Measurements from ENCODE around the gene FCN2. TPM values are rescaled to one million over a fixed set of nuclear protein-coding genes. Genes with fewer than 3 reads are reported as not detected.

FCN2 gene
- polyA plus RNA-seq, 1 donor (not counting 4 experiments of a cell fraction or from before 2014, with no cell fraction given) = not detected

GRCh38 chr9:134922932-134923240, 42.3 kb downstream of the FCN2 start:
- no peaks in the 10 kb centered on the region for H3K27me3 ChIP-seq (ENCODE audit: control insufficient read depth, extremely low read depth, insufficient read depth, low read length)
- no peak overlapping the region for H3K4me2 ChIP-seq (ENCODE audit: control insufficient read depth, extremely low read depth, insufficient read depth, low read depth, low read length)
- TF ChIP-seq EZH2 (IDR thresholded peaks at IDR 0.05; ENCODE audit: low read length) (no peak), CTCF (optimal IDR thresholded peaks at IDR 0.05 in 1 of 3, IDR thresholded peaks at IDR 0.05 in 1 of 3, conservative IDR thresholded peaks at IDR 0.05 in 1 of 3; ENCODE audit: extremely low read depth in 1 of 3, insufficient read depth in 2 of 3, low read length in 3 of 3) (no peak)
- dilution Hi-C loops (cut with MboI; ENCODE audit: extremely low pct_ligation_motif_present, low sequenced_read_pairs) = no loop called here
- DNase-seq (ENCODE audit: low read depth, low spot score) = no peak
- no peak overlapping the region for H3K27ac ChIP-seq (ENCODE audit: control insufficient read depth, insufficient read depth, low read length)
- no peak overlapping the region for H3K4me3 ChIP-seq (ENCODE audit: control insufficient read depth in 2 of 3, extremely low read depth in 1 of 3, insufficient read depth in 2 of 3, low read depth in 1 of 3, low read length in 3 of 3)
- H3K79me2 ChIP-seq (ENCODE audit: control insufficient read depth, insufficient read depth, low read length) = no peaks in the 10 kb centered on the region
- no peaks in the 10 kb centered on the region for H3K36me3 ChIP-seq (ENCODE audit: control insufficient read depth in 2 of 2, extremely low read depth in 1 of 2, insufficient read depth in 2 of 2, low read length in 2 of 2)
- H3K9me1 ChIP-seq (ENCODE audit: control insufficient read depth, extremely low read depth, insufficient read depth, low read length) = no peaks in the 10 kb centered on the region
- peaks cover 2% of the 10 kb centered on the region for H3K9me3 ChIP-seq (ENCODE audit: control insufficient read depth, low read depth, low read length)
- H3K4me1 ChIP-seq (ENCODE audit: control insufficient read depth, extremely low read depth, insufficient read depth, low read length) = no peaks in the 10 kb centered on the region
- no peak overlapping the region for H2AFZ ChIP-seq (ENCODE audit: control insufficient read depth, low read length)
- no peak for FAIRE-seq
- no peaks in the 10 kb centered on the region for H4K20me1 ChIP-seq (ENCODE audit: control insufficient read depth, extremely low read depth, insufficient read depth, low read length)
- no peak overlapping the region for H3K9ac ChIP-seq (ENCODE audit: control insufficient read depth, extremely low read depth, insufficient read depth, low read length)

GRCh38 chr9:134923466-134923865, 42.9 kb downstream of the FCN2 start:
- H3K9me3 ChIP-seq (ENCODE audit: control insufficient read depth, low read depth, low read length) = peaks cover 2% of the 10 kb centered on the region
- no peak overlapping the region for H3K27ac ChIP-seq (ENCODE audit: control insufficient read depth, insufficient read depth, low read length)
- dilution Hi-C loops (cut with MboI; ENCODE audit: extremely low pct_ligation_motif_present, low sequenced_read_pairs) = no loop called here
- TF ChIP-seq CTCF (optimal IDR thresholded peaks at IDR 0.05 in 1 of 3, IDR thresholded peaks at IDR 0.05 in 1 of 3, conservative IDR thresholded peaks at IDR 0.05 in 1 of 3; ENCODE audit: extremely low read depth in 1 of 3, insufficient read depth in 2 of 3, low read length in 3 of 3) = no peak
- no peak for TF ChIP-seq EZH2 (IDR thresholded peaks at IDR 0.05; ENCODE audit: low read length)
- H3K27me3 ChIP-seq (ENCODE audit: control insufficient read depth, extremely low read depth, insufficient read depth, low read length) = no peaks in the 10 kb centered on the region
- H3K36me3 ChIP-seq (ENCODE audit: control insufficient read depth in 2 of 2, extremely low read depth in 1 of 2, insufficient read depth in 2 of 2, low read length in 2 of 2) = no peaks in the 10 kb centered on the region
- DNase-seq (ENCODE audit: low read depth, low spot score) (no peak), FAIRE-seq (no peak)
- H3K4me3 ChIP-seq (ENCODE audit: control insufficient read depth in 2 of 3, extremely low read depth in 1 of 3, insufficient read depth in 2 of 3, low read depth in 1 of 3, low read length in 3 of 3) = no peak overlapping the region
- H3K4me1 ChIP-seq (ENCODE audit: control insufficient read depth, extremely low read depth, insufficient read depth, low read length) = no peaks in the 10 kb centered on the region
- H3K4me2 ChIP-seq (ENCODE audit: control insufficient read depth, extremely low read depth, insufficient read depth, low read depth, low read length) = no peak overlapping the region
- H3K9me1 ChIP-seq (ENCODE audit: control insufficient read depth, extremely low read depth, insufficient read depth, low read length) = no peaks in the 10 kb centered on the region
- H4K20me1 ChIP-seq (ENCODE audit: control insufficient read depth, extremely low read depth, insufficient read depth, low read length) = no peaks in the 10 kb centered on the region
- no peak overlapping the region for H3K9ac ChIP-seq (ENCODE audit: control insufficient read depth, extremely low read depth, insufficient read depth, low read length)
- H2AFZ ChIP-seq (ENCODE audit: control insufficient read depth, low read length) = no peak overlapping the region
- H3K79me2 ChIP-seq (ENCODE audit: control insufficient read depth, insufficient read depth, low read length) = no peaks in the 10 kb centered on the region

Data from keratinocyte (primary cell).